C1 segment of cervical spinal cord (tissue), 14 donors: Measurements from ENCODE around the gene NCAPD3.

Experiments
- DNase-seq, 14 donors: peaks; one replicate each; lab custom pipeline; 2025; lab: John Stamatoyannopoulos, UW

NCAPD3 gene

DNA sequence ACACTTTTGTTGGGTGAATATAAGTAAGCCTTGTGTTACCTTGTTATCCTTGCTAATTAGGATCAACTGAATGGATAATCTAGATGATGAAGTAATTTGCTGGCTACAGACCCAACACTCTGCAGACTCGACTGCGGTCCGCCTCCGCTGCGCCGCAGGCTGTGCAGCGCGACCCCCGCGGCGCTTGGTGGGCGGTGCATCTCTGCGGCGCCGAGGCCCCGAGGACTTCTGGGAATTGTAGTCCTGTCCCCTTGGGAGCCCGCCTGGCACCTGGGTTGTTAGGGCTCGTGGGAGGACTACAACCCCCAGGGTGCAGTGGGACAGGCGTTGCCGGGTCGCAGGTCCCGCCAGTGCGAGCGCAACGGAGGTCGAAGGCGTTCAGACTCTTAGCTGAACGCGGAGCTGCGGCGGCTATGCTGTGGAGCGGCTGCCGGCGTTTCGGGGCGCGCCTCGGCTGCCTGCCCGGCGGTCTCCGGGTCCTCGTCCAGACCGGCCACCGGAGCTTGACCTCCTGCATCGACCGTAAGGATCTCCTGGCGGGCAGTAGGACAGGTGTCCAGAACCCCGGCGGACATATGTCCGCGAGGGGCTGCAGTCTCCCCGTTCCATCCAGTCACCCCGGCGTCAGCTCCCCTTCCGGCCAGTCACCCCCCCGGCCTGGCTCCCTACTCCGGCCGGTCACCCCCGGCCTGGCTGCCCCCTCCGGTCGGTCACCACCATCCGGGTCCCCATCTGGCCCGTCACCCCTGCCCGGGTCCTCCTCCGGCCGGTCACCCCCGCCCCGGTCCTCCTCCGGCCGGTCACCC lies 29.6 kb upstream of the NCAPD3 start, which contains the start of the genes ACAD8 and THYN1:
Gene ACAD8 (plus strand): TSS at position 381 of the 806 bp plus-strand sequence. CDS start 33 bp downstream, at position 414.
Gene THYN1 (minus strand): TSS at position 165 of the 806 bp plus-strand sequence. CDS start 470 bp downstream, outside the sequence.
- DNase-seq: peak; percentile 69 to 96 (median 92)

DNA sequence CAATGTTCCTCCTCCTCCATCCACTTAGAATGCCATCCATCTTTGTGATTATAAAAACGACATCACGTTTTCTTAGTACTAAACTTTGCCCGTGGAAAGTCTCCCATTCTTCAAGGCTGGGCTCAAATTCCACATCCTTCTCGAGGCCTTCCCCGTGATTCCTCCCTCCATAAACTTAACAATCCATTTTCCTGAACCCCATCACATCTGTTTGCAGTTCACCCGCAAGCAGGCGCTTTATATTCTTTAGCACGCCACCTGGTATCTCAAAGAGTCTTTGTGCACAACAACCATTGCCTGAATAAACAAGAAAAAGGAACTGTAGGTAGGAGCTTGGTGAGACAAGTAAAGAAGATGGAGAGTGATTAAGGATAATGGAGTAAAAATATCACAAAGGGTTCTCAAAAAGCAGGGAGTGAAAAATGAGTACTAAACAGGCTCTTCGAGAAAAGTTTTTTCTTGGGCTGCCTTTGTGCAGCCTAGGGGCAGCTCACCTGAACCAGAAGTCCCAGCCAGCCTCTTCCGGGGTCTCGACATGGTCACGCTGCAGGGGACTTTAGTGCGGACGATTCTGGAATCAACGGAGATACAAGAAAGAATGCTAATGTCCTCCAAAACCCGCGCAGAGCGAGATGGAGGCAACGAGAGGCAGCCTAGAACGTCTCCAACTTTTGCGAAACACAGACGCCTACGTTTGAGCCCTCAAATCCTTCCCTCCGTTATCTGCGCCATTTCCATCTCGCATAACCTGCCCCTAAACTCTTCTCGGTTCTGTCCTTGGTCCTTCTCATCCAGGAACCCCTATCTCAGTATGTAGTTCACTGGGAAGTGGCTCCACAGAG lies 28.8 kb upstream of the NCAPD3 start:
- peak in 4 of 14 donors; percentile 43 to 52 (median 48) for DNase-seq

DNA sequence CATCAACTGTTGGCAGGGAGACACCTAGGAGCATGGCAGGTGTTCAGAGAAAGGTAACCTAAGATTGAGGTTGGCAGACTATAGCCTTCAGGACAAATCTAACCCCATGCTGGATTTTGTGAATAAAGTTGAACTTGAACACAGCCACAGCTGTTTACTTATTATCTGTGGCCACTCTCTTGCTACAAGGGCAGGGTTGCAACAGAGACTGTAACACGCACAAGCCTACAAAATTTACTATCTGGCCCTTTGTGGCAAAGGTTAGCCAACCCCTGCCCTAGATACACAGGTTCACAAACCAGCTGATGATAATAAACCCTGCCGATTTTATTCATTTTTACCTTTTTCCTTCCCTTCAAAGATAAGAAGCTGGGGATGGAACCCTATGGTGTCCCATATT lies 26.9 kb upstream of the NCAPD3 start:
- no peak for DNase-seq

DNA sequence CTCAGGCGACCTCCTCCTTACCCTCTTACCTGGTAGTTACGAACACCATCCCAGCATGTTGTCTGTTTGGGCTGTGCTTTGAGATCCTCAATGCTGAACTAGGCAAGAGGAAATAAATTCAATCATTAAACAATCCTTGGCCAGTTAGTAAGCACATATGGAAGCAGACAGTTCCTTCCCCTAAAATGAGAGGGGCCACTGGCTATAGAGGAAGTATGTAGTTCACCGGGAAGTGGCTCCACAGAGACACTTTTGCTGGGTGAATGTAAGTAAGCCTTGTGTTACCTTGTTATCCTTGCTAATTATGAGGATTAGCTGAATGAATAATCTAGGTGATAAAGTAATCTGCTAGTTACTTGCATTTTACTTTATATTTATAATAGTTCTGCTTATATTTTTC lies 26.5 kb upstream of the NCAPD3 start:
- no peak for DNase-seq

DNA sequence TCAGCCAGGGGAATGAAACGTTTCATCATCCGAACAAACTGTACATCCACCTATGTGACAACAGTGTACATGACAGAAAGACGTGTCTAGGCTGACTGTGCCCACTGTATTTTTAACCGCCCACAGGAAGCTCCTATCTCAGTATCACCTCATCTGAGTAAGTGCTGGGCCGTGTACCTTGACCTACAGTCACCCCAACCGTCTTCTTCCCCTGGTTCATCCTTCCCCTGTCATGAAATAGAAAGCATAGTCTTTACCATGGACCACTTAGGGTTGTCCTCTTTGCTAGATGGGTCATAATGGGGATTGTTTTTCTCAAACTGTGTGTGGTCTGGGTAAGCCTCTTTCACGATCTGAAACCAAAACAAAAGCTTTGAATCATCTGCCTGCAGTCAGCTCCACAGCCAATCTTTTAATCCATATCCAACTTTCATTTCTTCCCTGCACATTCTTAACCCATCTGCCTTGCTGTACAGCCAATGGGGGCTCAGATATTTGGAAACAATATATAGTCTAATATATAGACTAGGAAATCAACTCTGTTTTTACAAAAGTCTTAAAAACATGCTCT lies 25.2 kb upstream of the NCAPD3 start:
- DNase-seq: no peak

DNA sequence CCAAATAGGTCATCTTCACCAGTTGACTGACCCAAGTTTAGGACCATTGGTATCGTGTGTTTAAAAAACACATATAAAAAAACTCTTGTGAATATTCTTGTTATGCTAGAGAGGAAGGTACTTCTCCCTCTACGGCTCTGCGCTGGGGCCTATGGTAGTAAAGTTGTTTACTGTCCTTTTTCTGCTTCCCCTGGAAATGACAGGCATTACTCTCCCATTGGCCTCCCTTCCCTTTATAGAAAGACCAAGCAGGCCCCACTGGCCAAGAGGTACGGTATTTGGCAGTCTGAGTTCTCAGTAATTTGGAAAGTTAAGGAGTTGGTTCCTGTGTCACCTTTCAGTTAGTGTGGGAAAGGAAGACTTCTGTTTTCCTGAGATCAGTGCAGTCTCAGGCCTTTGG lies 22.9 kb upstream of the NCAPD3 start:
- no peak for DNase-seq

DNA sequence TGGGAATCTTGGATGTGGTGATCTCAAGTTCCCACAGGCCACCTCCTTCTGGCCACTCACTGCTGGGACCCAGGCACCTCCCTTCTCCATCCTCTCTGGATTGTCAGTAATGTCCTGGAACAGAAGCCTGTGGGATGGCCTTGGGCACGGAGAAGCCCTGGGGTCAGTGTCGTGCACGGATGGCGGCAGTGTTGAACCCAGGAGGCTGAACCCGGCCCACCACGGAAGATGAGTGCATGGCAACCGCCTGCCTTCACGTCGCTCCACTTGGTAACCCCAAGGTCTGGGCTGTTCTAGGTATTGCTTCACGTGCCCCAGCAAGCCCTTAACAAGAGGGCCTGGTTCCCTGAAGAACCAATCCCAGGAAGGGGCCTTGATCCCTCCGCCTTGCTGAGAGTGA lies 22.3 kb upstream of the NCAPD3 start:
- no peak for DNase-seq

DNA sequence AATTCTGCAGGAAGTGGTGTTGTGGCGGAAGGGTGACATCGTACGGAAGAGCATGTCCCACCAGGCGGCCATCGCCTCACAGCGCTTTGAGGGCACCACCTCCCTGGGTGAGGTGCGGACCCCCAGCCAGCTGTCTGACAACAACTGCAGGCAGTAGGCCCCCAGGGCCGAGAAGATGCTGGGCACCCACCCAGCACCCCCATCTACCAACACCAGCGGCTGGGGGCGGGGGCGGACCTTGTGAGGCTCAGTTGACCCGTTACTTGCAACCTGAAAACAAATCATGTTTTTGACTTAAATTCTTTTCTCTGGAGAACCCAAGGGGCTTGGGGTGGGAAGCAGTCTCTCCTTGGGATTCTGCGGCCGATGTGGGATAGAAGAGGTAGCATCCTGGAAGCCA lies 21.7 kb upstream of the NCAPD3 start:
- no peak for DNase-seq

DNA sequence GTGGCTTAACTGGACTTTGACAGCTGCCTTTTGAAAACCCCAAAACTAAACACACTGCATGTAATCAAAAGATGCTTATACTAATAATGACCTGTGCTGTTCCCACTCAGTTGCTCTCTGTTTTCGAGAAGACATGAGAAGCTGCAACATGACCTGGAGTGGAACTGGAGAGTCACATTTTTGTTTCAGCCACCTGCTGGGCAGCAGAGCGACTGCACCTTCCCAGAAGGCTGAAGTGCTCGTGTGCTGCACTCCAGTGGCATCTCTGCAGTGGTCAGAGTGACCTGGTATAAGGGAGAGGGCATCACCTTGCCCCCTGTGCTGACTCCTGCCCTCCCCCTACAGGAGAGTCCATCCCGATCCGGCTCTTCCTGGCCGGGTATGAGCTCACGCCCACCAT lies 20.8 kb upstream of the NCAPD3 start:
- DNase-seq: no peak

DNA sequence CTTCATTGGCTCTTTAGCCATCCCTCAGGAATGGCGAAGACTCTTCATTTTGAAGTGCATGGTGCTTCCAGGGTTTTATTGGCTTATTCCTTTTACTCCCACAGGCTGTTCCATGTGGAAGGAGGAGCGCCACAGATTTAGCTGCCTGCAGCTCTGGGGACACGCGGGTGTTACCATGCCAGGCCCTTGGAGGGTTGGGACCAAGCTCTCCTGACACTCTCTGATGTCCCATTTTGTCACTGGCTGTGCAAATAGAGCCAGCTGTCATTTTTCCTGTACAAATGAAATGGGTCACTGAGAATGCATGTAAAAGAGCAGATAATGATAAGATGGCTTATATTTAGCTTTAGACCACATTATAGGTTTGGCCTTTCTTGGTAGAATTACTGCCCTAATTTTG lies 20.1 kb upstream of the NCAPD3 start:
- no peak for DNase-seq

DNA sequence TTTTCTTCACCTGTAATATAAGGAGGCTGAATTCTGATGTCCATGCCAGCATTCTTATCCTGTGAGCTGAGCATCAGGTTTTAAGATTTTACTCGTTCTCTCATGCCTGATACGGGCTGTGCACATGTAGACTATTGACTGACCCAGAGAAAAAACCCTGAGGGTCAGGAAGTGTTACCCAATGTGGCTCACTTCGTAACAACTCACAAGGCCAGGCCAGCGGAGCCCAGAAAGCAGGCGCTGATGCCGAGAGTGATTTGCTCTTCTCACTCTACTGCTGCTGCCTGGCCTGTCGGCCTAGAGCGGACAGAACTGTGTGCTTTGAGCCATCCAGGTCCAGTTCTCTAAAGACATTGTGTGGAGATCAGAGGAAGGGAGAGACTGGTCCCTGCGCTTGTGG lies 18.6 kb upstream of the NCAPD3 start:
- DNase-seq: no peak

DNA sequence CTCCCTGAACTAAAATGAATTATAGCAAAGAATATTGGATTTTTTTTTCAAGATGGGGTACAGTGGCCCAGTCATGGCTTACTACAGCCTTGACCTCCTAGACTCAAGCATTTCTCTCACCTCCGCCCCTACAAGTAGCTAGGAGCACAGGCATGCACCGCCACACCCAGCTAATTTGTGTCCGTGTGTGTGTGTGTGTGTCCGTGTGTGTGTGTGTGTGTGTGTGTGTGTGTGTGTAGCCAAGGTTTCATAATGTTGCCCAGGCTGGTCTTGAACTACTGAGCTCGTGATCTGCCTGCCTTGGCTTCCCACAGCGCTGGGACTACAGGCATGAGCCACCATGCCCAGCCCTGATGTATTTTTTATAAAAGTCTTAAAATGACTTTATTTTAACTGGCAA lies 16.8 kb upstream of the NCAPD3 start:
- DNase-seq: no peak

DNA sequence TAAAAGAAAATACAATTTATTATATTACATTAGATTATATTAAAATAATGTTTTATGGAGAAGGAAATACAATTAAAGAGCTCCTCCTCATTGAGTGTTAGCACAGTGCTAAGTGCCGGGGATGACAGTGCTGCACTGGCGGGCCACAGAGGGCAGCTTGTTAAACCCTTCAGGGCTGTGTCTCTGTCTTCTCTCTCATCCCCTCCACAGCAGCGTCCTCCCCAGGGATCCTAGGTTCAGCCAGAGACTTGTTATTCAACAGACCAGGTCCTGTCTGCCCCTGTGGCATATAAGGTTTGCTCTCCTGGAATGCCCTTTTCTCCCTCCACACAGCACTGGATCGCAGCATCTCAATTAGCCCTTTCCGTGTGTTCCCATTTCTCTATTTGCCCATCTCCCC lies 15.2 kb upstream of the NCAPD3 start:
- no peak for DNase-seq

DNA sequence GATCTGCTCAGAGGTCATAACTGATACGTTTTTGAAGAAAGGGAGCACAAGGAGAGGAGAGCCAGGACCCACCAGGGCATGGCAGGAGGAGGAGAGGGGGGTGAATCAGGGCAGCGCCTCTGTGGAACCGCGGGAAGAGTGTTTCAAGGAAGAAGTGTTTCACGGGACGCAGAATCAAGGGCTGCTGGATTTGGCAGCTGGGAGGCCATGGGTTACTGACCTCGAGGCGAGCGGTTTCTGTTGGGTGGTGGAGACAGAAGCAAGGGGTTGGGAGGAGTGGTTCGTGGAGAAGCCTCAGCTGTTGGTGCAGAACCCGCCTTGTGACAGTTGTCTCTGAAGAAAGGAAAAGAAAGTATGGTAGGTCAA lies 13.8 kb upstream of the NCAPD3 start:
- DNase-seq: no peak

DNA sequence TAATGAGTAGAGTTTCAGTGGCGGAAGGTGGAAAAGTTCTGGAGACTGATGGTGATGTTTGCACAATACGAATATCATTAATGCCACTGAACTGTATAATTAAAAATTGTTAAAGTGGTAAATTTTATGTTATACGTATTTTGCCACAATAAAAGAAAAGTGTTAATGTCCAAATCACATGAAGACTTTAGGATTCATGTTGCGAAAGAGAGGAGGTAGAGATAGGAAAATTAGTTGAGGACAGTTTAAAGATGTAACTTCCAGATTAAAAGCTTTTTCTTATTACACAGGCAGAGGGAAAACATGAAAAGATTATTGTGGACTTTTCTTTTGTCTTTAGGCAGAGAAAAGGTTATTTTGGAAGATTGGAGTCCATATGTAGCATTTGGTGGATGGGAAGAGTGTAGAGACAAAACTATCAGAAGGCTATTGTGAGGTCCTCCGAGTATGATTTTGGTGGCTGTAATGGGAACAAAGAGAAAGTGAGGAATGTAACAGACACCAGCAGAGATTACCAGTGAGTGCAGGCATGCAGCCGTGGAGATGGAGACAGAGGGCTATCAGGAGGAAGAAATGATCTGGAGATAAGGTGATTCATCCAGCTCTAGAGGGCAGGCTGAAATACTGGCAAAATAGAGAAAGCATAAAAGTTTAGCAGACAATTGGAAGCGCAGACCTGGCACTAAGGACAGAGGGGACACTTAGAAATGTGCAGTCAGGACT lies 13.2 kb upstream of the NCAPD3 start:
- no peak for DNase-seq

DNA sequence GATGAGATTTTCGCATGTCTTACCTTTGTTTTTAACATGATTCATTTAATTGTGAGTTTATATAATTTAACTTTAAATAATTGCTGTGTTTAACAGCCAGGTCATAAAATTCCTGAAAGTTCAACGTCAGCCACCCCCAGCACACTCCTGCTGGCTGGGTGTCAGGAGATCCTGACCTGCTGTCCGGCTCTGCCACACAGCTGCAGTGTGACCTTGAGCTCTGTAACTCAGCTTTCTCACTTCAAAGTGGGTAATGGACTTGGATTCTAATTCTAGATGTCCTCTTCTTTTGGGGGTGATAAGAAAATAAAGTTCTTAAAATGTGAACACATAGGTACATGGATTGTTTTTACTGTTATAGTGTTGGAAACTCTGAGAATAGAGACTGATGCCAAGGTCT lies 11.6 kb upstream of the NCAPD3 start:
- DNase-seq: no peak

DNA sequence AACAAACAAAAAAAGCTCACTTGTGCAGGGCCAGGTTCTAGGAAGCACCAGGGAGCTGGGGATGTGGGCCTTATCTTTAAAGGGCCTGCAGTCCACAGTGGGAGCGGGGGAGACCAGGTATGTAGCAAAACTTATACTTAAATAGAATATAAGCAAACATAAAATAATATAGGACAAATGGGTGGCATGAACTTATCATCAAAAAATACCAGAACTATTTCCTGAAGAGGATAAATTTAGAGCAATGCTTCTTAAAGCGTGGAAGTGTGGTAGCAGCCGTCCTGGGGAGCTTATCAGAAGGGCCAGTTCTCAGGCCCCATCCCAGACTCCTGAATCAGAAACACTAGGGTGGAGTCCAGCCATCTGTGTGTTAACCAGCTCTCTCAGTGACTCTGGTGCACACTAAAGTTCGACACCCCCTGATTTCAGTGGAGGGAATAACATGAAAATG lies 10.0 kb upstream of the NCAPD3 start:
- no peak for DNase-seq

DNA sequence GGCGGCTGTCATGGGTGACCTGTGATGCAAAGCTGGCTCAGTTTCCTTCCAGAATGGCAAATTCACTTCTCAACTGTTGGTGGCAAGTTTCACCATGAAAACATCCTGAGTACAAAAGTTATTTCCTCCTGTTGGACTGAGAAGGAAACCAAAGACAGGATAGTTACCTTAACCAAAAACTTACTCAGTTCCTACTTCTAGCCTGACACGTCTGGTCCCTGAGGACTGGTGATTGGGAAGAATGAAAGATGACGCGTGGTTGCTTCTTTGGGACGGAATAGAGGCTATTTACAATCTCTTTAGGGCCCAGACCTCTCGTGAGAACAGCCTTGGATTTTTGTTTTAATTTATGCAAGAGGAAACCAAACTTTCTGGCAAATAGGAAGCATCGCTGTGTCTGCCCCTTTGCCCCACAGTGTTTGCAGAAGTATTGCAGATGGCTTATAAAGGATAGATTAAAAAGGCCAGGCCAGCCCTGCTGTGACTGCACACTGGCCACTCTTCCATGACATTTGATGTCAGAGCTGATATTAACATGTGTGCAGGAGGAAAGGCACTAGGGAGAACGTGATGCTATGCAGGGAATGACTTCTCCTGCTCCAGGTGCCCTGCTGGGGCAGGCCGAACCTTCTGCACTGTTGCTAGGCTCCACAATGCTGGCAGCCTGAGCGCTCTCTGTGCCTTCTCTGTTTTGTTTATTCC lies 8.3 kb upstream of the NCAPD3 start:
- no peak for DNase-seq

DNA sequence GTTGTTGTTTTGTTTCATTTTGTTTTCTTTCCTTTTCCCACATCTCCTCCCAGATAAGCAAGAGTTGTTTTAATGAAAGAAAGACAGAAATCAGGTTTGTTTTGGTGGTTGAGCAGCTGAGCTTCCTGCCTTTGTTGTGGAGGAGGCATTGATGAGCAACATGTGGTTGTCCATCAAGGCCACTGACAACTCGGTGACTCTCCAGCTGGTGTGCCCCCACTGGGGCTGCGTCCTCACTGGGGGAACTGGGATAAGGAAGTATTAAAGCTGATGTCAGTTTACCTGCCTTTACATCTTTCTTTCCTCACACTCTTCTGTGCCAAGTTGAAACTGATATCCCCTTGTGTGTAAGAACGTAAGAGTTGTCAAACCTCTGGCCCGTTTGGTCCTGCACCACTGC lies 6.6 kb upstream of the NCAPD3 start:
- no peak for DNase-seq

DNA sequence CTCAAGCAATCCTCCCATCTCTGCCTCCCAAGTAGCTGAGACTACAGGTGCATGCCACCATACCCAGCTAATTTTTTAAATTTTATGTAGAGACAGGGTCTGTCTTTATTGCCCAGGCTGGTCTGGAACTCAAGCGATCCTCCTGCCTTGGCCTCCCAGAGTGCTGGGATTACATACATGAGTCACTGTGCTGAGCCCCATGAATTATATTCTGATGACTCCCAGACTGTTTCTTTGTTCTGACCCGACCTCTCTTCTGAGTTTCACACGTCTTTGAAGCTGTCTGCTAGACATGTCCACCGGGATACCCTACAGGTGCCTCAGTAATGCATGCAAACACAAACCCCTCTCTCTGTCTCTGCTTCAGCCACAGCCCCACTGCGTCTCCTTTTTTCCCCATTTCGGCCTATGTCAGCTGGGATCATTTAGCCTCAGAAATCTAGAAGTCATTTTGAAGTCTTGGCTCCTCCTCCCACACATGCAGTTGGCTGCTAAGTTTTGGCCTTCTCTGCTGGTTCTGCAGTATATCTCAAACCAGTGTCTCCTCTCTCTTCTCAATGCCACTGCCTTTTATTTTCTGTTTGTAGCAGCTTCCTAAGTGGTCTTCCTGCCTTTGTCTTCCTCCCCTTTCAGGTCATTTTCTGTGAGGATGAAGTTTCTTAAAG lies 5.5 kb upstream of the NCAPD3 start:
- DNase-seq: no peak

DNA sequence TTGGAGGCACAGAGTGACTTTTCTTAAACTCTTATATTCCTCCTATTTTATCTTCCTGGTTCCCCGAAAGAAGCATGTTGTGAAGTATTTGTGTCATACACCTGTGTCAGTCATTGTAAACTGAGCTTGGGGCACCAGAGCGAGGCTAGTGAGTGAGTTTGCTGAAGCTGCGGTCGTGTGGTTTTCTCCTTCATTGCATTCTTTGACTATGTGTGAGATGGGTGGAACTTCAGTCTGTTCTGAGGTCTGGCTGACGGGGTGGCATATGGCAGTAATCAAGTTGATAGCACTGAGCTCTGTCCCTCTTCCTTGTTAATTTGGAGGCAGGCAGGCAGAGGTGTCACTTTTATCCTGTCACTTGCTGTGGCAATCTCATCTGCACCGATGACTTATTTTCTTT lies 4.9 kb upstream of the NCAPD3 start:
- no peak for DNase-seq
